Measurements from ENCODE around the gene LAMB1.

- TF ChIP-seq CTCF (IDR thresholded peaks at IDR 0.05; ENCODE audit: low read length) = no peak
- TF ChIP-seq EZH2 (IDR thresholded peaks at IDR 0.05; ENCODE audit: borderline replicate concordance, low read length) = no peak
These were observed 27.5 kb downstream of the LAMB1 start for GRCh38 chr7:107975394-107976013.
